ENCODE measurements around the gene TXNL4B.

DNA sequence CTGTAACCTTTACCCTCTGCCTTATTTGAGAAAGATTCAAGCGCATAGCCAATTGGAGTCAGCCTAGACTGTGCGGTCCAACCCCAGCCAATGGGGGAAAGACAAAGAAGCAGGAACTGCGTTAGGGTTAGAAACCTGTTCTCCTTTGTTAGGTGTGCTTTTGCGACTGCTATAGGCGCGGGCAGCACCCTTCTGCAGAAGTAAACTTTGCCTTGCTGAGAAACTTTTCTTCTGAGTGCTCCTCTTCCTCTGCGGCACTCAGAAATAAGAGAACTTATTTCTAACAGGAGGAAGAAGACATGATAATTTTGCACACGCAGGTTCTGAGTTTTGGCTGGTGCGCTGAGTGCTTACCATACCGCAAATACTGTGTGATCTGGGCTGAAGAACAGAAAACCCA lies 9.0 kb downstream of the TXNL4B start:
- TF ChIP-seq GABPB1 (CRISPR knock-in tag; IDR thresholded peaks at IDR 0.05) (no peak), ZNF423 (CRISPR knock-in tag; IDR thresholded peaks at IDR 0.05) (no peak), KAT7 (CRISPR knock-in tag; IDR thresholded peaks at IDR 0.05; ENCODE audit: borderline replicate concordance) (no peak), TEAD1 (CRISPR knock-in tag; IDR thresholded peaks at IDR 0.05) (no peak), ATF1 (CRISPR knock-in tag; IDR thresholded peaks at IDR 0.05) (no peak)
- TF ChIP-seq, protein P1, sequence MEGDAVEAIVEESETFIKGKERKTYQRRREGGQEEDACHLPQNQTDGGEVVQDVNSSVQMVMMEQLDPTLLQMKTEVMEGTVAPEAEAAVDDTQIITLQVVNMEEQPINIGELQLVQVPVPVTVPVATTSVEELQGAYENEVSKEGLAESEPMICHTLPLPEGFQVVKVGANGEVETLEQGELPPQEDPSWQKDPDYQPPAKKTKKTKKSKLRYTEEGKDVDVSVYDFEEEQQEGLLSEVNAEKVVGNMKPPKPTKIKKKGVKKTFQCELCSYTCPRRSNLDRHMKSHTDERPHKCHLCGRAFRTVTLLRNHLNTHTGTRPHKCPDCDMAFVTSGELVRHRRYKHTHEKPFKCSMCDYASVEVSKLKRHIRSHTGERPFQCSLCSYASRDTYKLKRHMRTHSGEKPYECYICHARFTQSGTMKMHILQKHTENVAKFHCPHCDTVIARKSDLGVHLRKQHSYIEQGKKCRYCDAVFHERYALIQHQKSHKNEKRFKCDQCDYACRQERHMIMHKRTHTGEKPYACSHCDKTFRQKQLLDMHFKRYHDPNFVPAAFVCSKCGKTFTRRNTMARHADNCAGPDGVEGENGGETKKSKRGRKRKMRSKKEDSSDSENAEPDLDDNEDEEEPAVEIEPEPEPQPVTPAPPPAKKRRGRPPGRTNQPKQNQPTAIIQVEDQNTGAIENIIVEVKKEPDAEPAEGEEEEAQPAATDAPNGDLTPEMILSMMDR (IDR thresholded peaks at IDR 0.05) = no peak
- TF ChIP-seq, protein P2, sequence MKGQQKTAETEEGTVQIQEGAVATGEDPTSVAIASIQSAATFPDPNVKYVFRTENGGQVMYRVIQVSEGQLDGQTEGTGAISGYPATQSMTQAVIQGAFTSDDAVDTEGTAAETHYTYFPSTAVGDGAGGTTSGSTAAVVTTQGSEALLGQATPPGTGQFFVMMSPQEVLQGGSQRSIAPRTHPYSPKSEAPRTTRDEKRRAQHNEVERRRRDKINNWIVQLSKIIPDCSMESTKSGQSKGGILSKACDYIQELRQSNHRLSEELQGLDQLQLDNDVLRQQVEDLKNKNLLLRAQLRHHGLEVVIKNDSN (CRISPR knock-in tag; IDR thresholded peaks at IDR 0.05) = no peak
- TF ChIP-seq, protein P3, sequence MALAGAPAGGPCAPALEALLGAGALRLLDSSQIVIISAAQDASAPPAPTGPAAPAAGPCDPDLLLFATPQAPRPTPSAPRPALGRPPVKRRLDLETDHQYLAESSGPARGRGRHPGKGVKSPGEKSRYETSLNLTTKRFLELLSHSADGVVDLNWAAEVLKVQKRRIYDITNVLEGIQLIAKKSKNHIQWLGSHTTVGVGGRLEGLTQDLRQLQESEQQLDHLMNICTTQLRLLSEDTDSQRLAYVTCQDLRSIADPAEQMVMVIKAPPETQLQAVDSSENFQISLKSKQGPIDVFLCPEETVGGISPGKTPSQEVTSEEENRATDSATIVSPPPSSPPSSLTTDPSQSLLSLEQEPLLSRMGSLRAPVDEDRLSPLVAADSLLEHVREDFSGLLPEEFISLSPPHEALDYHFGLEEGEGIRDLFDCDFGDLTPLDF (CRISPR knock-in tag; IDR thresholded peaks at IDR 0.05) = no peak
- TF ChIP-seq, protein P4, sequence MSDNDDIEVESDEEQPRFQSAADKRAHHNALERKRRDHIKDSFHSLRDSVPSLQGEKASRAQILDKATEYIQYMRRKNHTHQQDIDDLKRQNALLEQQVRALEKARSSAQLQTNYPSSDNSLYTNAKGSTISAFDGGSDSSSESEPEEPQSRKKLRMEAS (CRISPR knock-in tag; IDR thresholded peaks at IDR 0.05) = no peak
- TF ChIP-seq, protein P5, sequence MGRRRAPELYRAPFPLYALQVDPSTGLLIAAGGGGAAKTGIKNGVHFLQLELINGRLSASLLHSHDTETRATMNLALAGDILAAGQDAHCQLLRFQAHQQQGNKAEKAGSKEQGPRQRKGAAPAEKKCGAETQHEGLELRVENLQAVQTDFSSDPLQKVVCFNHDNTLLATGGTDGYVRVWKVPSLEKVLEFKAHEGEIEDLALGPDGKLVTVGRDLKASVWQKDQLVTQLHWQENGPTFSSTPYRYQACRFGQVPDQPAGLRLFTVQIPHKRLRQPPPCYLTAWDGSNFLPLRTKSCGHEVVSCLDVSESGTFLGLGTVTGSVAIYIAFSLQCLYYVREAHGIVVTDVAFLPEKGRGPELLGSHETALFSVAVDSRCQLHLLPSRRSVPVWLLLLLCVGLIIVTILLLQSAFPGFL (CRISPR knock-in tag; IDR thresholded peaks at IDR 0.05; ENCODE audit: borderline replicate concordance) = no peak

Data from WTC11 (cell line).